Stimulated activated CD4-positive, alpha-beta T cell treated with anti-CD3 and anti-CD28 coated beads, Interleukin-4, amount 100 ng/mL, for 4 hours (primary cell): ENCODE measurements around the gene AHI1.
"Not testable (repeated sequence)": the region's sequence is repeated elsewhere in the genome, so short reads cannot be mapped to it uniquely, and the experiment has no call there.

Source experiments
- DNase-seq, 2 experiments: peaks; one replicate each; pipeline ENCODE4 v3.0.0-alpha.2; 2020

AHI1 gene

DNA sequence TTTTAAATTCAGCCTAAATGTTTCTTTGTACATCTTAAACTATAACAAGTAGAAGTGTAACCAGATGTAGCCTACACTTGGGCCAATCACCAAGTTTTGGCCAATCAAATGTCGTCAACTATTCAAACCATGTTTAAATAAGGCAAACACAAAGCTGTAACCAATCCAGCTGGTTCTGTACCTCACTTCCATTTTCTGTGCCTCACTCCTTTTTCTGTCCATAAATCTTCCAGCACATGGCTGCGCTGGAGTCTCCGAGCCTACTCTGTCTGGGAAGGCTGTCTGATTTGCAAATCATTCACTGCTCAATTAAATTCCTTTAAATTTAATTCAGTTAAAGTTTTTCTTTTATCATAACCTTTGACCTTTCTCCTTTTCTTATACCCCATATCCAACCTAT lies 7.7 kb upstream of the AHI1 start:
- no peak for DNase-seq

DNA sequence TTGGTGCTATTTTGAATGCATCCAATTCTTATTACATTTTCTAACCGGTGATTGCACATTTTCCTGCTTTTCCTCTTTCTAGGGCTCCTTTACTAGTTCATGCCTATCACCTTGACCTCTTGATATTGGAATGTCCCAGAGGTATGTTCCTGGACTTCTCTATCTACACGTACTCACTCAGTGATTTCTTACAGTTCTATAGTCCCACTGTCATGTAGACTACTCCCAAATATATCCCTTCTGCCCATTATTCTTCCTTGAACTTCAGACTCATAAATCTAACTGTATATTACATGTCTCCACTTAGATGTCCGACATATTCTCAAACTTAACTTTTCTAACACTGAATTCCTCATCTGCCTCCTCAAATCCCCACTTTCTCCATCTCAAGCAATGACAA lies 7.2 kb upstream of the AHI1 start:
- no peak for DNase-seq

DNA sequence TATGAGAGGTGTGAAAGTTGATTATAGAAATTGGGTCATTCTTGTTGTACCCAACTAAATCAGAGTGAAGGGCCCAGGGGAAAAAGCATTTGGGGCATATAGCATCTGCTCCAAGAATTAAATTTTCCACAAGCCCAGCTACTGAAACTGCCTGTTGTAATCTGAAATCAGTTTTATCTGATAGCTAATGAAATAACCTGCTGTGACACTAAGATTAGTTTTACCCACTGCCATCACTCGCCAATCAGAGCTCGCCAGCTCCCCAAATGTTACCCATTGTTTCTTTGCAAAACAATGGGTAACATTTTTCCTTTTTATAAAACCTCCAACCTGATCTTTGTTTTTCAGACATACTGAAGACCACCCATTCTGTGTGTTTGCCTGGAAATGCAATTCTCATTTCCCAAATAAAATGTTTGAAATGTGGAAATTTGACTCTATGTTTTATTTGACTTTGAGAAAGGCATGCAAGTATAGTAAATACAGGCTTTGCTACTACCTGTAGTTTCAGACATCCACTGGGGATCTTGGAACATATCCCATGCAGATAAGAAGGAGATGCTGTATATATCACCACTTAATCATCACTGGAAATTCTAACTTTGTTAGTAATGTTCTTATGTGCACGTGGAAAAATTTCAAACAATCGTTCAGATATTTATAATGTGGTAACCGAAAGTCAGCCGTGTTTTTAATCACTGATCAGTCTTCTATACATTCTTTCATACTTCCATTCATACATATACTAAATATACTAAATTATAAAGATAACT lies 6.3 kb upstream of the AHI1 start:
- no peak for DNase-seq

DNA sequence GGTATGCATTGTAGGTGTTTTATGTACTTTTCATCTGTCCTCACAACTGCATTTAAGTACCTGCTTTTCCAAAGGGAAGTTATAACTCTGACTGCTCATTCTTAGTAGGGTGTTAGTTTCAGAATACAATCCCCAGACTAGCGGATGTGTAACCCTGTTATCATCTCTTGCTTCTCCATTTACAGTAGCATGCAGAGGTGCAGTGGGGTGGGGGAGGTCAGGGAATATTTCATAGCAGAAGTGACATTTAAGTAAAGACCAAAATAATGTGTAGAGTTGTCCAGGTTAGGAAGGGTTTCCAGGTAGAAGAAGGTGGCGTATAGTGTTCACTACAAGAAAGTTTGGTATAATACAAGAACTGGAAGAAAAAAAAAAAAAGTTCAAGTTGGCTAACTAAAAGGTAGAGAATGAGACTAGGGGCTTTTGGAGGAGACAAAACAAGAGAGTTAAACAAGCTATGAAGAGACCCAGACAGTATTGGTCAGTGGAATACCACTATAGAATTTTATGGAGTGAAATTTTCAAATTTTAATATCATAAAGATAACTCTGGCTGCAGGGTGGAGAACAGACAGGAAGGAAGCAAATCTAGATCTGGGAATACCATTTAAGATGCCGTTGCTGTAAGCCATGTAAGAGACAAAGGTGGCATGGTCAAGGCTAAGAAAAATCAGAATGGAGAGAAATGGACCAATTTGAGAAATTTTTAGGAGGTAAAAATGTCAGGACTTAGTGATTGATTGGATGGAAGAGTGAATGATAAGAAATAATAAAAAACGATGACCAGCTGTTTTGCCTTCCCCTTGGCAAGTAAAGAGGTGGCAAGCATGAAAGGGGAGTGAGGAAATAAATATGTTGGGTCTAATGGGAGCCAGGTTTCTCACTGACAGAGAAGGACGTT lies 2.2 kb upstream of the AHI1 start:
- DNase-seq: no peak

DNA sequence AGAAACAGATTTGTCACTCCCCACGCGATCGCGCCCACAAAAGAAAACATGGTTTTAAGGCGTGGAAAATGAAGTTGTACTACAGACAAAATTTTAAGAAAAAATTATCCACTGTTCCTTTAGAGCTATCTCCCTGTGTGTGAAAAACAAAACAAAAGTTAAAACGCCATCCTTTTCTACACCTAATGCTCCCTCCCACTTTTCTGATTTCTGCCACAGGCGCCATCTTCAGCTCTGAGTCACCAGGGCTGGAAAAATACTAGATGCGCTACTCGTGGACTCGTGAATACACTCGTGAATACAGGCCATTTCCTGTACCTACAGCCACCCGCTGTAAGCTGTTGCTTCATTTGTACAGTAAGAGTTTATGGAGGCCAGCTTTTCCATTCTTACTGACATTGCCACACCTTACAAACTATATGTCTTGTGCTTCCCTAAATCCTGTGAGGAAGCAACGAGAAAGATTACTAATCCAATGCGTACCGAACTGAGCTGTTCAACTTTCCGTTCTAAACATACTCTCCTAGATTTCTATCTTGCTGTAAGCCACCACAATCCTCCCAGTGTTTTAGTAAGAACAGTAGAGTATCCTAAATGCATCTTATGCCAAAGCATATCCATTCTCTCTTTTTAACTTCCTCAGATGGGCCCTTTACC lies 773 bp upstream of the AHI1 start:
- peak; percentile 40 to 73 for DNase-seq

DNA sequence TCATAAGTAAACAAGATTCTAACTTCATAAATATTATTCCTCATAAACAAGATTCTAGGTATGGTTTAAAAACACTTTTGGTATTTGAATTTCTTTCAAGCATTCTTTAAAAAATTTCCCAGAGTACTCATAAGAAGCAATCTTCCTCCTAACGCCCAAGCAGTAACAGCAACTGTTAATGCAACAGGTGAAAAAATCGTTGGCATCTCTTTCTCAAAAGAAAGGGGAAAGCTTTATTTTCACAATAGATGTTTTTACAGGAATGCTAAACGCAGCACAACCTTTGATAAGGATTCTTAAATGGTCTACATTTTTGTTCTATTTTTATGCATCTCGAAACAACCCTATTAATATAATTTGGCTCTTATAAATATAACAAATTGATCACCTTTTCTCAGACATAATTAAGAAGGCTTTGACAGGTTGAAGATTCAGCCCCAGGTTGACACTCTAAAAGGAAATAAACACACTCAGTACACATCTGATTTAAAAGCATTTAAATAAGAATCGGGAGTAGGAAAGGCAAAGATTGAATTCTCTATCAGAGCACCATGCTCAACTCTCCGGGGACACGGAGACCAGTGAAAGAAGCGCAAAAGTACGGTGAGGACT lies 634 bp downstream of the AHI1 start:
- DNase-seq: no peak

DNA sequence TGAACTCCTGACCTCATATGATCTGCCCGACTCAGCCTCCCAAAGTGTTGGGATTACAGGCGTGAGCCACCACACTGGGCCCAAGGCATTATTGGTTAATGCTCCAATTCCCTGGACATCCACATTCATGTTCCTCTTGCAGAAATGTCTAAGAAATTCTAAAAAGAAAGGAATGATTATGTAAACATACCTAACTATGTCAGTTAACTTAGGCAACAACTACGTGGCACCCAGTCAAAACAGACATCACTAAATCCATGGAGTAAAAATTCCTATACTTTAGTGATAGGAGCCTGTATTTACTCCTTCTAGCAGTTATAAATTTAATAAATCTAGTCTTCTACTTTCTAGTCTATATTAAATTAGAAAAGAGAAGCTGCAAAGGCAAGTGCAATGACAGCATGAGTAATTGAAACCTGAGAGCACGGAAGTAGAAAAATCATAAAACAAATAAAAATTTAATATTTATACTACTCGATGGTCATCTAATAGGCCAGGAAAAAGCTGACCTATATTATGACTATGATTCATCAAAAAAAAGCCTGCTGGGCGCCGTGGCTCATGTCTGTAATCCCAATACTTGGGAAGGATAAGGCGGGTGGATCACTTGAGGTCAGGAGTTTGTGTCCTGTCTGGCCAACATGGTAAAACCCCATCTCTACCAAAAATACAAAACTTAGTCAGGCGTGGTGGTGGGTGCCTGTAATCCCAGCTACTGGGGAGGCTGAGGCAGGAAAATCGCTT lies 4.2 kb downstream of the AHI1 start:
- no peak for DNase-seq

DNA sequence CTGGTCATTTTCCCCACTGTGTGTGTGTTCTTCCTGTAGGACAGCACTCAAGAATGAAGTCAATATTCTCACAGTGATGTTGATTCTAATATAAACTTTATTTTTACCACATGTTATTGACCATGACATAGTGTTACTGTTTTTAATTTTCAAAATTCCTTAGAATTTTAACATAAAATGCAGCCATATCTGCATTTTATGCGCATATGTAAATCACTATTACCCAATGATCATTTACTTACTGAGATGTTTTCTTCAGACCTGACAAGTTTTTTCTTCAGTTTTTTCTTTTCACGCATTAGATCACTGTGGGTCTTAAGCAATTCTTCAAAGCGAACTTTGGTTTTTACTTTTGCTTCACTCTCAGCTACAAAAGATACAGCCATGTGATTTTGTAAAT lies 7.2 kb downstream of the AHI1 start:
- no peak for DNase-seq

DNA sequence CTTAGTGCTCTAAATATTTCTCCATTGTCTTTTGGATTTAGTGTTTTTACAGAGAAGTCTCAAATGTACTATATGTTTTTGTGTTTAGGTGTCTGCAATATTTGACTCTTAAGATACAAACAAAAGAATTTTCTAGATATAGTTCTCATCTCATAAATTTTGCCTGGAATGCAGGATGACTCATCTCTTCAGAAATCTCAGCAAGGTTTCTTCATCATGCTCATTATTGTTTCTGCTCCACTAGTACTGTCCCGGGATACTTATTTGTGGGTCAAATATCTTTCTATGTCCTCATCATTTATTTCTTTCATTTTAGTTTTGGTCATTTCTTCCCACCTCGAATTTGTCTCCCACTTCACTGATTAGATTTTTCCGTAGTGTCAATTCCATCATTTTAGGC lies 9.5 kb downstream of the AHI1 start:
- DNase-seq: no peak

DNA sequence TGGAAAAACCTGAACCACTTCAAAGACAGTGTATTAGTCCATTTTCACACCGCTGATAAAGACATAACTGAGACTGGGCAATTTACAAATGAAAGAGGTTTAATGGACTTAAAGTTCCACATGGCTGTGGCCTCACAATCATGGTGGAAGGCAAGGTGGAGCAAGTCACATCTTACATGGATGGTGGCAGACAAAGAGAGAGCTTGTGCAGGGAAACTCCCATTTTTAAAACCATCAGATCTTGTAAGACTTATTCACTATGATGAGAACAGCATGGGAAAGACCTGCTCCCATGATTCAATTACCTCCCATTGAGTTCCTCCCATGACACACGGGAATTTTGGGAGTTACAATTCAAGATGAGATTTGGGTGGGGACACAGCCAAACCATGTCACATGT lies 13.6 kb downstream of the AHI1 start:
- DNase-seq: not testable (repeated sequence)

DNA sequence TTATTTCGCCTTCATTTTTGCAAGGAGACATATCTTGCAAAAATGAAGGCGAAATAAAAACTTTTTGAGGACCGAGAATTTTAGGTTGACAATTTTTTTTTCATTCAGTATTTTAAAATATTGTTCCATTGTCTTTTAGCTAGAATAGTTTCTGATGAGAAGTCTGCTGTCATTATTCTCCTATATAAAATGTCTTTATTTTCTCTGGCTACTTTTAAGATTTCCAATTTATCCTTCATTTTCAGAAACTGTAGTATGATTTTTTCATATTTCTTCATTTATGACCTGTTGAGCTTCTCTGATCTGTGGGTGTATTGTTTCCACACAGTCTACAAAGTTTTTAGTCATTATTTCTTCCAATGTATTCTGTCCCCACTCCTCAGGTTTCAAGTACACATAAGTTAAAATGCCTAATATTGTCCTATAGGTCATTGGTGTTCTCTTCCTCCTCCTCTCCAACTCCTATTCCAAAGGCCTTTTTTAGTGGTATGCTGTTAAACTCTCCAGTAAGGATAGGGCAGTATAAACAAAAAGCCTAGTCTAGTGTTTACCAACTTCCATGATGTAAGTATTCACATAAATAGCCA lies 15.7 kb downstream of the AHI1 start:
- no peak for DNase-seq

DNA sequence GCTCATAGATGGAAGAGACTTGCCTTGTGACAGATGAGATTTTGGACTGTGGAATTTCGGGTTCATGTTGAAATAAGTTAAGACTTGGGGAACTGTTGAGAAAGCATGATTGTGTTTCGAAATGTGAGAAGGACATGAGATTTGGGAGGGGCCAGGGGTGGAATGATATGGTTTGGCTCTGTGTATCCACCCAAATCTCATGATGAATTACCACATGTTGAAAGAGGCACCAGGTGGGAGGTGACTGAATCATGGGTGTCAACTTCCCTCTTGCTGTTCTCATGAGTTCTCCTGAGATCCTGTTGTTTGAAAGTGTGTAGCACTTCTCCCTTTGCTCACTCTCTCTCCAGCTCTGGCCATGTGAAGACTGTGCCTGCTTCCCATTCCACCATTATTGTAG lies 17.9 kb downstream of the AHI1 start:
- DNase-seq: no peak

DNA sequence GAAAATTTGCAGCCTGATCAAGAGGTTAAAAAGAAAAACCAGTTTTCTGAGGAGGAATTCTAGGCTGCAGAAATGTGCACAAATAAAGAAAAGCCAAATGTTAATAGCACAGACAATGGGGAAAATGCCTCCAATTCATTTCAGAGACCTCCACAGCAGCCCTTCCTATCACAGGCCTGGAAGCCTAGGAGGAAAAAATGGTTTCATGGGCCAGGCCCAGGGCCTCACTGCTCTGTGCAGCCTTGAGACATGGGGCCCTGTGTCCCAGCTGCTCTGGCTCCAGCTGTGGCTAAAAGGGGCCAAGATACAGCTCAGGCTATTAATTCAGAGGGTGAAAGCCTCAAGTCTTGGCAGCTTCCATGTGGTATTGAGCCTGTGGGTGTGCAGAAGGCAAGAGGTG lies 18.9 kb downstream of the AHI1 start:
- DNase-seq: no peak

DNA sequence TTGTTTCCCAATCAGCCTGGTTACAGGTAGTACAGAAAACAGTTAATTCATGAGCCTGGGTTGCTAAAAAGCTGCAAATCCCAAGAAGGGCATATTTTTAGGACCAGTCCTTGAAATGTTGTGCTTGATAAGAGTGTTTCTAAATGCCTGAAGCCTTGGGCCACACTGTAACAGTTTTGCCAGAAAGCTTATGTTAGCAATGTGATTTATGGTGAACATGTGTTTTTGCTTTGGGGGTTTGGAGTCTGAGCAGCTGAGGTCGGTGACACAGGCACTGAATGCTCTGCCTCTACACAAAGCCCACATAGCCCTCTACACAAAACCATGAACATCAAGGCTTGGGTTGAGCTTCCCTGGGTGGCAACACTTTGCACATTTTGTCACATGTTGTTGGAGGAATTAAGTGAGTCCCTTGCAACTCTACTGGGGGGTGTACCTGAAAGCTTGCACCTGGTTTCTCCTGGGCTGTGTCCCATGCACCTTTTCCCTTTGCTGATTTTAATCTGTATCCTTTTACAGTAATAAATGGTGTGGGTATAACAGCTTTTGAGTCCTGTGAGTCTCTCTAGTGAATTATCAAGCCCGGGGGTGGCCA lies 22.2 kb downstream of the AHI1 start:
- DNase-seq: no peak

DNA sequence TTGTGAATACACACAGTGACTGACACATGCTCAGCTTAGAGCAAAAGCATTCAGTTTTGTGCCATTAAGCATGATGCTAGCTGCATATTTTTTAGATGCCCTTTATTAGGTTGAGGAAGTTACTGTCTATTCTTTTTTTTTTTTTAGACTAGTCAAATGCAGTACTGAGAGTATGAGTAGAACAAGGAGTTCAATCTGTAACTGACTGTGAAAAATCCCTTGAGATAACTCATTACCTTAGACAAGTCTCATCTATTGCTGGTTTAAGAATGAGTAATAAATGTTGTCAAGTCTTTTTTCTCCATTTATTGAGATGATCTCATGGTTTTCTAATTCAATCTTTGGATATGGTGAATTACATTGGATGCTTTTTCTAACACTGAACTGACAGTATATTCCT lies 23.2 kb downstream of the AHI1 start:
- no peak for DNase-seq

DNA sequence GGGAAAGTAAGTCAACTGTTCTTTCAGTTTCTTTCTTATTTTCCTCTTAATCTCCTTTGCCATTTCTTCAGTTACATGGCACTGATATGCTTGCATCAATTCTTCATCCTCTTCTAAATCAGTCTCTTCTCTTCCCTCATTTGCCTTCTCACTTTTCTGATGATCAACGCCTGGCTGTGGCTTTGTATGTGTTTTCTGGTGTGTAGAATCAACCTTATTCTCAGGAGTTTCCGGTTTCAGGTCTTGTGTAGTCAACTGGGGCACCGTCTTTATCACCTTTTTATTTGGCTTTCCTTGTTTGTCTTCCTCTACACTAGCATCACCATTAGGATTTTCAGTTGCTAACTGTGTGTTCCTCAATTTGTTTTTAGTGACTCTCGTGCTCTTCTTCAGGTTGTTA lies 31.6 kb downstream of the AHI1 start:
- DNase-seq: no peak

DNA sequence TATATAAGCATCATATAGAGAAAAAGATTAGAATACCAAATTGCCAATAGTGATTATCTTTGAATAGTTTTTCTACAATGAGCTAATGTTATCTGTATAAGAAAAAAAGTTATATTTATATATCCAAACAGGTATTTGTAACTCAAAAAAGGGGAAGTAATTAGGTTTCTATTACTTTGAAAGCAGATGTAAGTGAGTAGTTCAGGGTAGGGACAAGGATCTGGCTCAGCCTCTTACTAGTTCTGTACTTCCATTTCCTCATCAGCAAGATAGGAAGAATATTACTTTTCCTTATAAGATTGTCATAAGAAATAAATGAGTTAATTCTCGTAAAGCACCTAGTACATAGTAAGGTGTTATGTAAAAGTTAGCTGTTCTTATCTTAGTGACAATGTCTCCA lies 32.2 kb downstream of the AHI1 start:
- DNase-seq: no peak

DNA sequence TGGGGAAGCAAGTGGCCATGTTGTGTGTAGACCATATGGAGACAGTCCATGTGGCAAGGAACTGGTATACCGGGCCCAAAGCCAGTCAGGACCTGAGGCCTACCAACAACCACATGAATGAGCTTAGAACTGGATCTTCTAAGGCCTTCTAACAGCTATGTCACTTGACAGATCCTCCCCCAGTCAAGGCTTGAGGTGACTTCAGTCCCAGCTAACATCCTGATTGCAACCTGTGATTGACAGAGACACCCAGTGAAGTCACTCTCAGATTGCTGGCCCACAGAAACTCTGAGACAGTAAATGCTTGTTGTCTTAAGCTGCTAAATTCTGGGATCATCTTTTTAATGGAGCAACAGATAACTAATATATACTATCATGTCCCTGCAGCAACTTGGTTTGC lies 32.9 kb downstream of the AHI1 start:
- DNase-seq: no peak

DNA sequence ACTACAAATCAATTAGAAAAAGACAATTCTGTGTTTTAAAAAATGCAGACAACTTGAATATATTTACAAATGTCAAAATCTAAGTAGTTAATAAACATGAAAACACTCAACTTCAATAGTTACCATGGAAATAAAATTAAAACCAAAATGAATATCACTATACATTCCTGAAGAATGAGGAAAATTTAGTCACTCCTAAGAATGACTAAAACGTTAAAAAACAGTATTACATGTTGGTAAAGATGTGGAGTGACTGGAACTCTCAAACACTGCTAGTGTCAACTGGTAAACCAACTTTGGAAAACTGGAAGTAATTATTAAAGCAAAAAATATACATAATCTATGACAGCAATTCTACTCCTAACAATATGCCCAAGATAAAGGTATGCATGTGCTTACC lies 36.3 kb downstream of the AHI1 start:
- no peak for DNase-seq

DNA sequence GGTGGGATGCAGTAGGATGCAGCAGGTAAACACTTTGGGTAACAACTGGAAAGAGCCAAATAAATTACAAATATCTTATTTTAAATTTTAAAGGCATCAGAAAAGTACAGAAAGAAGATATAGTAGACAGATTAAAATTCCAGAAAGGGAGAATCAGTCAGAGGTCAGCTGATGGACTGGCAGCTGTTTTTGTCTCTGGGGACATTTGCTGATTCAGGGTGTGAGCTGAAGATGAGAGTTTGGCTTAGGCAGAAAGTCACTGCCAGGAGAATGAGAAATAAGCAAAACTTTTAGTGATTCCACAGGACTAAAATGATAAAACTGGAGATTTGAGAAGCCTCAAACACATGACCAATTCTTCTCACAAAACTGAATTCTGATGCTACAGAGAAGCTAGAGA lies 39.5 kb downstream of the AHI1 start:
- DNase-seq: no peak

DNA sequence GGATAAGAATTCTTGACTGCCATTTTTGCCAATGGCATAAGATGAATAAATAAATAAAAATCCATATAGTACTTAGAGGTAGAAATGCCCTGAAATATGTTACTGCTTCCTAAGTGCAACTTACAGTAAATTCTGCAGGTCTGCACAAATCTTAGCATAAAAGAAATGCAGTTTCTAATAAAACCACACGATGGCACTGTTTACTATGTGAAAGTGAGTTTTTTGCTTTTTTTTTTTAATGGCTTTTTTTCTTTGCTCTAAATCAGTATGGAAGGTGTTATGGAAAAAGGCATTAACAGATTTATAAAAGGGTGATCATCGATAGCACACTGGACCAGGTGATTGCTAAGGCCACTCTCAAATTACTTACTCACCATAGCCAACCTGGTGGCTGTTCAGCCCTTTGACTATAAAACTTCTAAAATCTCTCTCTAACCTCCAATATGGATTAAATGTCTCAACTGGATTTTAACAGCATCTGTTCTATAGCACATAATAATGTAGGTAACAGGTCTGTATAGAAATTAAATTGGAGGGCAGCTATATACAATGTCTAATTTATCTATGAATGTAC lies 45.8 kb downstream of the AHI1 start:
- DNase-seq: no peak

DNA sequence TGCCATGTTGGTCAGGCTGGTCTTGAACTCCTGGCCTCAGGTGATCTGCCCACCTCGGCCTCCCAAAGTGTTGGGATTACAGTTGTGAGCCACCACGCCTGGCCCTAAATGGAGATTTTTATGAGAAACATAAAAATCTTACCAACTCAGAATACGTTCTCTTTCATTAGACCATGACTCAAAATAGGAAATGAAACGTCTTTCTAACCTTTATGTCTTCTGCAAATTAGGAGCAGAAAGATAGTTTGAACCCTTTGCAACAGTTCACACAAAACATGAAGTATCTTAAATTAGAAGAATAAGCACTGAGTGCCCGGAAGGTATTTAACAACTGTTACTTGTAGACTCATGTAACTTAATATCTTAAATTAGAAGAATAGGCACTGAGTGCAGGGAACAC lies 48.3 kb downstream of the AHI1 start:
- no peak for DNase-seq
